ENCODE results near the gene CTNND2.

GRCh38 chr5:10934783-10935355 is 969.4 kb downstream of the CTNND2 start:
- TF ChIP-seq POLR2A (IDR thresholded peaks at IDR 0.05; ENCODE audit: low read depth, low read length) (no peak), EZH2 (IDR thresholded peaks at IDR 0.05; ENCODE audit: borderline replicate concordance, control insufficient read depth, low read depth, low read length) (no peak), ETV6 (conservative IDR thresholded peaks at IDR 0.05 in 1 of 2, IDR thresholded peaks at IDR 0.05 in 1 of 2; ENCODE audit: borderline replicate concordance in 1 of 2, low read depth in 1 of 2) (no peak), CBFB (IDR thresholded peaks at IDR 0.05; ENCODE audit: low read depth) (no peak), RFX5 (IDR thresholded peaks at IDR 0.05; ENCODE audit: low read depth, low read length) (no peak), POU2F2 (IDR thresholded peaks at IDR 0.05; ENCODE audit: borderline replicate concordance, low read depth, low read length) (no peak)
- TF ChIP-seq, protein P1, sequence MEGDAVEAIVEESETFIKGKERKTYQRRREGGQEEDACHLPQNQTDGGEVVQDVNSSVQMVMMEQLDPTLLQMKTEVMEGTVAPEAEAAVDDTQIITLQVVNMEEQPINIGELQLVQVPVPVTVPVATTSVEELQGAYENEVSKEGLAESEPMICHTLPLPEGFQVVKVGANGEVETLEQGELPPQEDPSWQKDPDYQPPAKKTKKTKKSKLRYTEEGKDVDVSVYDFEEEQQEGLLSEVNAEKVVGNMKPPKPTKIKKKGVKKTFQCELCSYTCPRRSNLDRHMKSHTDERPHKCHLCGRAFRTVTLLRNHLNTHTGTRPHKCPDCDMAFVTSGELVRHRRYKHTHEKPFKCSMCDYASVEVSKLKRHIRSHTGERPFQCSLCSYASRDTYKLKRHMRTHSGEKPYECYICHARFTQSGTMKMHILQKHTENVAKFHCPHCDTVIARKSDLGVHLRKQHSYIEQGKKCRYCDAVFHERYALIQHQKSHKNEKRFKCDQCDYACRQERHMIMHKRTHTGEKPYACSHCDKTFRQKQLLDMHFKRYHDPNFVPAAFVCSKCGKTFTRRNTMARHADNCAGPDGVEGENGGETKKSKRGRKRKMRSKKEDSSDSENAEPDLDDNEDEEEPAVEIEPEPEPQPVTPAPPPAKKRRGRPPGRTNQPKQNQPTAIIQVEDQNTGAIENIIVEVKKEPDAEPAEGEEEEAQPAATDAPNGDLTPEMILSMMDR (IDR thresholded peaks at IDR 0.05 in 2 of 3, conservative IDR thresholded peaks at IDR 0.05 in 1 of 3; ENCODE audit: control insufficient read depth in 2 of 3, extremely low read depth in 1 of 3, insufficient read depth in 1 of 3, low read depth in 3 of 3, low read length in 3 of 3), result no peak
- TF ChIP-seq, protein P2, sequence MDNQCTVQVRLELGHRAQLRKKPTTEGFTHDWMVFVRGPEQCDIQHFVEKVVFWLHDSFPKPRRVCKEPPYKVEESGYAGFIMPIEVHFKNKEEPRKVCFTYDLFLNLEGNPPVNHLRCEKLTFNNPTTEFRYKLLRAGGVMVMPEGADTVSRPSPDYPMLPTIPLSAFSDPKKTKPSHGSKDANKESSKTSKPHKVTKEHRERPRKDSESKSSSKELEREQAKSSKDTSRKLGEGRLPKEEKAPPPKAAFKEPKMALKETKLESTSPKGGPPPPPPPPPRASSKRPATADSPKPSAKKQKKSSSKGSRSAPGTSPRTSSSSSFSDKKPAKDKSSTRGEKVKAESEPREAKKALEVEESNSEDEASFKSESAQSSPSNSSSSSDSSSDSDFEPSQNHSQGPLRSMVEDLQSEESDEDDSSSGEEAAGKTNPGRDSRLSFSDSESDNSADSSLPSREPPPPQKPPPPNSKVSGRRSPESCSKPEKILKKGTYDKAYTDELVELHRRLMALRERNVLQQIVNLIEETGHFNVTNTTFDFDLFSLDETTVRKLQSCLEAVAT (IDR thresholded peaks at IDR 0.05), result no peak

Measured in GM12878 (cell line).